Esophagus squamous epithelium (tissue), 4 donors: ENCODE results near the gene TNPO3.

ENCODE experiments used
- POLR2A ChIP-seq, 4 donors: fragments of 450-650 bp; IDR thresholded peaks; one replicate each; pipeline ENCODE4 v1.6.1; 2017; ENCODE audit warnings: antibody characterized with exemption in 4 of 4, mild to moderate bottlenecking in 4 of 4, moderate library complexity in 3 of 4
- TF ChIP-seq, protein P1 (sequence below), 6 experiments: fragments of 450-650 bp in 4 of 6; fragments of 200-600 bp in 2 of 6; sonication (generic) in 2 of 6; IDR thresholded peaks; one replicate each; pipeline ENCODE4 v1.5.1; 2016 to 2019; ENCODE audit warnings: antibody characterized with exemption in 6 of 6, mild to moderate bottlenecking in 4 of 6, moderate library complexity in 4 of 6

DNA sequence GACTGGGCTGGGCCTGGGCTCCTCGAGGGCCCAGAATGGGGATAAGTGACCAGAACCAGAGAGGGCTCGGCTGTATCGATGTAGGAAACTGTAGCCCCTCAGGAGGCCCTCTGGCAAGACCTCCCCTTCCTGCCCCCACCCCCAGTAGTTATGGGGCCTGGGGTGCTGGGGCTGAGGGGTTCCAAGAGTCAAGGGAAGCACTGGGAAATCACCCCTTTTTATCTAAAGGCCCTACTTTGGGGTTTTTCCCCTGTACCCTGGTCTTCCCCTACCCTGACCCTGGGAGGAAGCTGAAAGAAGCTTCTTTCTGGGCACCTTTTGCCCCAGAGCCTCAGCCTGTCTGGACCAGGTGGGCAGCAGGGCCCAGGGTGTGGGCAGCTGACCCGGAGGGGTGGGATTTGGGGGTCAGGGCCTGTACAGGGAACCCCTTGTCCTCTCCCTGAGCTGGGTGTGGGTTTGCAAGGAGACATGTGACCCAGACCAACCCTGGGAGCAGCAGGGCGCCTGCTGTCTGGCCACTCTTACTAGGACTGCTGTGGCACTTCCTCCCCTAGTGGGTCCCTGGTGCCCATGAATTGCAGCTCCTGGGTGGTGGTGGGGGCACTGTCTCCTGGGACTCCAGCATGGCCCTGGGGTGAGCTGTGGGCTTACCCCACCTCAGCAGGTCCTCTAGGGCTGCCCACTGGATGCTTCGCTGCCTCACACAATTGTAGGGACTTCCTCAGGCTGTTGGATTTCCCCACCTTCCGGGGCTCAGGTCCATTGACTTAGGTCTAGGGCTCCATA is 115.6 kb downstream of the TNPO3 start:
- TF ChIP-seq, protein P1, sequence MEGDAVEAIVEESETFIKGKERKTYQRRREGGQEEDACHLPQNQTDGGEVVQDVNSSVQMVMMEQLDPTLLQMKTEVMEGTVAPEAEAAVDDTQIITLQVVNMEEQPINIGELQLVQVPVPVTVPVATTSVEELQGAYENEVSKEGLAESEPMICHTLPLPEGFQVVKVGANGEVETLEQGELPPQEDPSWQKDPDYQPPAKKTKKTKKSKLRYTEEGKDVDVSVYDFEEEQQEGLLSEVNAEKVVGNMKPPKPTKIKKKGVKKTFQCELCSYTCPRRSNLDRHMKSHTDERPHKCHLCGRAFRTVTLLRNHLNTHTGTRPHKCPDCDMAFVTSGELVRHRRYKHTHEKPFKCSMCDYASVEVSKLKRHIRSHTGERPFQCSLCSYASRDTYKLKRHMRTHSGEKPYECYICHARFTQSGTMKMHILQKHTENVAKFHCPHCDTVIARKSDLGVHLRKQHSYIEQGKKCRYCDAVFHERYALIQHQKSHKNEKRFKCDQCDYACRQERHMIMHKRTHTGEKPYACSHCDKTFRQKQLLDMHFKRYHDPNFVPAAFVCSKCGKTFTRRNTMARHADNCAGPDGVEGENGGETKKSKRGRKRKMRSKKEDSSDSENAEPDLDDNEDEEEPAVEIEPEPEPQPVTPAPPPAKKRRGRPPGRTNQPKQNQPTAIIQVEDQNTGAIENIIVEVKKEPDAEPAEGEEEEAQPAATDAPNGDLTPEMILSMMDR (IDR thresholded peaks at IDR 0.05), result no peak
- no peak for TF ChIP-seq POLR2A (IDR thresholded peaks at IDR 0.05)
